Jurkat, Clone E6-1 (cell line): ENCODE measurements around the gene COMP.

Experiments
- DNase-seq: peaks from one replicate; pipeline ENCODE4 v3.0.0-alpha.2; 2011; ENCODE audit warnings: low read depth, low spot score
- H3K4me3 ChIP-seq: 2 replicates; pipeline ENCODE4 v1.5.1; 2011; ENCODE audit warnings: mild to moderate bottlenecking, low read length, control low read depth, moderate library complexity

Gene COMP

DNA sequence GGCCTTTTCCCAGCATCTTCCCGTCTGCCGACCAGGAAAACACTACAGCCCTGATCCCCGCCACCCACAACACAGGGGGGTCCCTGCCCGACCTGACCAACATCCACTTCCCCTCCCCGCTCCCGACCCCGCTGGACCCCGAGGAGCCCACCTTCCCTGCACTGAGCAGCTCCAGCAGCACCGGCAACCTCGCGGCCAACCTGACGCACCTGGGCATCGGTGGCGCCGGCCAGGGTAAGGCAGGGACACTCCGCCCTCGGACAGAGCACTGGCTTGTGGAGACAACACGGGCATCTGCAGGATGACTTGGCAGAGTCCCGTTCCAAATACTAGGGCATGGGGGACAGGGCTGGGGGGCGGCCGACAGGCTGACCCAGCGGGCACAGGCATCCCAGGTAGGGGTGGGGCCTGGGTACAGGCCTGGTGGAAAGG is 31.1 kb downstream of the COMP start:
- H3K4me3 ChIP-seq = no peak overlapping the region
- no peak for DNase-seq

DNA sequence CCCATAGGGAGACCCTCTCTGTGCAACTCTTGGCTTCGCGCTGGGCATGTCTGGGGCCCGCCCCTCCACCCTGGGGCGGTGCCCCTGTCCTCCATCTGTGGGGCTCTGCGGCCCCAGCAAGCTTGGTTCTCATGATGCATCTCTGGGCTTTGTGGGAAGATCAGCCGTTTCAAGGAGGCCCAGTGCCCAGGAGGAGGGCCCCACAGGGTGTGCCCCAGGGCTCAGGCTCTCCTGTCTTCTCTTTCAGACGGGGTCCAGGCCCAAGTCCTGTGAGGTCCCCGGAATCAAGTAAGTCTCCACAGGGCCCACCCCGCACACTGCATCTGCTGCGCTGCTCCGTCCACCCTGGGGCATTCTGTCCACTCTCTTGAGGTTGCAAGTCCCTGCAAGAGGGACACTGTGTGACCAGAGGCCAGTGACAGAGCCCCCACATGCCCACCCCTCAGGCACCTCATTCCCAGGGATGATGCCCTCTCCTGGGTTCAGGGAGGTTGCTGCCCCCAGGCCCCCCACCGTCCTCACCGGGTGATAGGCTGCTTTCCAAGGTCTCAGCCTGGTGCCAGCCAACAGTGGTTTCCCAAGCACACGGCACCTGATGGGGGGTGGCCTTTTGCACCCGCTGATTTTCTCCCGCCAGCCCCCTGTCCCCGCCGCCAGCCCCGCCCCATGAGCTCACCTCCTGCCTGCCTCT is 31.7 kb downstream of the COMP start:
- no peak for DNase-seq

DNA sequence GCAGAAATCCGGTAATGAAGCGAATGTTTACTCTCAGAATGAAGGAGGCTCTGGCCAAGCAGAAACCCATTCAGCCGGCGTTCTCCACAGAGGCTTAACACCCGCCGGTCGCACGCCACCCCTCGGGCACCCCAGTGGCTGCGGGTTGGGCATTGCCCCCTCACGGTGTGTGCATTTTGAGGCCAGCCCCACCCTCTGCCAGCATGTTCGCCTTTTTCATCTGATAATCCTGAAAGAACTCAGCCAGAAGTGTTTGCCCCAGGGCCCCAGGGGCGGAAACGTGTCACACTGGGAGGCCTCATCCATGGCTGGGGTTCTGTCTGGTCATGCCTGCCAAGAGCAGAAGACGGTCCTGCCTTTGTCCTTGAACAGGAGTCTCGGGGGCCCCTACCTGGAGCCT is 34.2 kb downstream of the COMP start:
- no peak overlapping the region for H3K4me3 ChIP-seq
- no peak for DNase-seq

More for the DNA sequence above, 31.7 kb downstream of the COMP start:
- H3K4me3 ChIP-seq = no peak overlapping the region

DNA sequence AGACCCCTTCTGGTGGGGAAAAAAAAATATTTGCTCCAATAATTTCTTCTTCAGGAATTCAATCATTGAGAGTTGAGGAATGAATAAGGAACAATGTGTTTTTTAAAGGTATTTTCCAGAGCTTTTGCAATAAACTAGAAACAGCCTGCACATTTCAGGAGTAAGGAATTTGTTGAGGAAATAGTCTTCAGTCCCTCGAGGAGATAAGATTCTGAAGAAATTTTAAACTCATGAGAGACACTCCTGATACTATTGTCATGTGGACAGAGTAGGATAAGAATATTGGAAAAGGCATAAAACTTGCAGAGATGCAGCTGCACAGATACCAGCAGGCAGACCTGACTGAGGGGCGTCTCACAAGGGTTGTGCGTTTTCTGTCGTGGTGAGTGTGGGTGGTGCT is 36.6 kb downstream of the COMP start:
- H3K4me3 ChIP-seq = no peak overlapping the region
- no peak for DNase-seq

DNA sequence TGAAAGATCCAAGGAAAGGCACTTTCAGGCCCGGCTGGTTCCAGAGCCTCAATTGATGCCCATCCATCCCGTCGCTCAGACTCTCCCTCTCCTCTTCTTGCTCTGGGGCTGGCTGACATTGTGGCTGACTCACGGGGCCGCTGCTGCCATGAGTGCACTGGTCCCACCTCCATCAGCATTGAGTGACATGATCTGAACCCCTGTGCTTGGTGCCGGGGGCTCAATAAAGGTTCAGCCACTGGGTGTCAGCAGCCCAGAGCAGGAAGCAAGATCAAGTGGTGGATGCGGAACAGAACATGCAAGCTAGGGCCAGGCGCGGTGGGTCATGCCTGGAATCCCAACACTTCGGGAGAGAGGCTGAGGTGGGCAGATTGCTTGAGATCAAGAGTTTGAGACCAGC is 39.5 kb downstream of the COMP start:
- no peak overlapping the region for H3K4me3 ChIP-seq

DNA sequence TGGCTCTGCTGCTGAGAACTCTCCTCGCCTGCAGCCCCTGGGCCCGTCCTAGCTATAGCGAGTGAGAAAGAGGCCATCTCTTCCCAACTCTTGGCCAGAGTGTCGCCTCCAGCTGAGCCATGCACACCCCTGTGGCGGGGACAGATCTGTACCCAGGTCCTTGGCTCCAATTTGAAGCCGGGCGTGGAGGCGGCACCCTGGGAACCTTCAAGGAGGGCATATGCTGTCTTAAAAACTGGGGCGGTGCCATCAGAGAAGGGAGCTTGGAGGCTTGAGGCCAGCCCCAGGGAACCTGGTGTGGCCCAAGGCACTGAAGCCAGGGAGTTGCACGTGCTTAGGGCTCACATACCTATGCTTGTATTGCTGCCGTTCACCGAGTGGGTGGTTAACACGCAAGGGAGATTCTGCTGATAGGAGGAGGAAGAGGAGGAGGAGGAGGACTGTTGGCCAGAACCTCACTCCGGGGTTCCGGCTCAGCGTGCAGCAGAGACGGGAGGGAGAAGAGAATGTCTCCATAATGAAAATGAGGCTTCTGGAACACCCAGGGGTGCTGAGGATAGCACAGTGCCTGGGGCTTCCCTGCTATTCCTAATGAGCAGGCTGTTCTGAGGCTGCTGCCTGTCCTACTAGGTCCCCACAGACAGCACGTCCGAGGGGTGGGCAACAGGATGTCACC is 40.7 kb downstream of the COMP start:
- no peak for DNase-seq
- no peak overlapping the region for H3K4me3 ChIP-seq

More for the DNA sequence above, 39.5 kb downstream of the COMP start:
- no peak for DNase-seq

DNA sequence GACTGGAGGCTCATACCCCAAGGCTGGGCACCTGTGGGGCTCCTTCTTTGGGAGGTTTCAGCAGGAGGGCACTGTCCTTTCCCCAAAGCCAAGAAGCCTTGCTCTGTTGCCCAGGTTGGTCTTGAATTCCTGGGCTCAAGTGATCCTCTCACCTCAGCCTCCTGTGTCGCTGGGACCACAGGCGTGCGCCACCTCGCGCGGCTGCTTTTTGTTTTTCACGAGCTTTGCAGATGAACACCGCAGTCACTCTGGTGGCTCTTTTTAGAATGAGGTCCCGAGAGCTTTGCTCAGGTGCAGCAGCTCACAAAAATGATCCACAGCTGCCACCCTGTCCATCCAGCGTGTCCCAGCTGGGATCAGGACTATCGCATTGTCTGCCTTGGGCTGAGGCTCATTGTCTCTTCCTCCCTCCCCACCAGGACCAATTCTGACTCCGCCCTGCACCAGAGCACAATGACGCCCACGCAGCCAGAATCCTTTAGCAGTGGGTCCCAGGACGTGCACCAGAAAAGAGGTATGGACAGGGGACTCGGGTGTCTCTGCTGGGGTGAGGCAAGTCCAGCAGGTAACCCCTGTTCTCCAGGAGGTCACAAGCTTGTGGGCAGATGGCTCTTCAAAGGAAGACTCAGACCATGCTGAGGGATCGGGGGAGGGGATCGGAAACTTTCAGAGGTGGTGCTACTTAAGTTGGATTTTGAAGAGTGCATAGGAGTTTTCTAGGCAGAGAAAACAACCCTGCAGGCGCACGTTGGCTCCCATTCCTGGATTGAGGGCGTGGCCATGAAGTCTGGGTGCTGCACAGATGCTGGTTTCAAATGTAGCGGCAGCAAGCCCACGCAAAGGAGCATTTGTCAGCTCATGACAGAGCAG is 41.5 kb downstream of the COMP start:
- H3K4me3 ChIP-seq = no peak overlapping the region
- DNase-seq = no peak

DNA sequence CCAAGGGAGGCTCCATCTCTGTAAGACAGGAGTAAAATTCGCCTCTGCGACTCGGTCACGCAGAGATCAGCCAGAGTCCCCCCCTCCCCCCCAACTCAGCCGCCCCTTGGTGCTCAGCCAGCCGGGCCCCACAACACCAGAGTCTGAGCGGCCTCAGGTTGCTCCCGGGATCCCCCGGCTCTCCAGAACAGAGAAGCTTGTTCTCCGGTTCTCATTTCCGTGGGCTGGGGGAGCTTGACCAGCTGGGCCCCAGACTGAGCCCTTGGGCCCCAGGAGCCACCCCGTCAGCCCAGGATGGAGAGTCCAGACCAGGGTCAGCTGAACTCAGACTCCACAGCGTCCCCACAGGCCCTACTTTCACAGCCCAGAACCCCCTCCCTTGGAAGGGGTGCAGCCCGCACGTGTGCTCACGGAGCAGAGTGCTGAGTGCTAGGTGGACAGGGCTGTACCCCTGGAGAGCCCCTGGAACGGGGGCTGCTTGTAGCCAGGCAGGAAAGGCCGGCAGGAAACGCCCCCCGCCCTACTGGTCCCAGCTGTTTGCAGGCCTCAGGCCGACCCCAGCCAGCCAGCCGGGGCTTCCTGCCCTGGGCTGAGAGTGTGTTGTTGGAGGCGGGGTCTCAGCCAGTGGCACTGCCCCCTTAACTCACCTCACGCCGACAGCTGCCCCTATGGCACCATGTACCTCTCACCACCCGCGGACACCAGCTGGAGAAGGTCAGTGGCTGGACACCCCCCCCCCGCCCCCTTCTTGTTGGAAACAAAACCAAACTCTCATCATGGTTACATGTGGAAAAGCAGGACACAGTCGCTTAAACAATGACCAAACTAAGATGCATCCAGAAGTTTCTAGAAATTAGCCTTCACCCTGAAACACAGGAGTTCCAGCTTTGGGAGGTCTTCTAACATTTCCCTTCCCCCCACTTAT is 44.4 kb downstream of the COMP start:
- H3K4me3 ChIP-seq = no peak overlapping the region
- no peak for DNase-seq

DNA sequence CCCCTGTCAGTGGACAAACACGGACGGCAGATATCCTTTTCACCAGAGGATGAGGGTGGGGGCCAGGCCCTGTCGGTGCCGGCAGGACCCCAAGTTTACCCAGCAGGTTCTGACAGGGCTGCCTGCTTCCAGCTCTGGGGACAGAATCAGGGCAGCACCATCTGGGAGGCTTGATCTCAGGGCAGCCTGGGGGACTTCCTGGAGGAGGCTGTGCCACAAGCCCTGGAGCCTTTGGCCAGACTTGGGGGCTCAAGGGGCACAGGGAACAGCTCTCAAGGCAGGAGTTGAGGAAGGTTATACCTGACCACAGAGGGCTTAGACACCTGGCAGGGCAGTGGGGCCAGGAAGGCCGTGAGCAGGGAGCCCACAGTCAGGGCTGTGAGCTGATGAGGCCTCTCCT is 45.2 kb downstream of the COMP start:
- no peak overlapping the region for H3K4me3 ChIP-seq
- DNase-seq = no peak

DNA sequence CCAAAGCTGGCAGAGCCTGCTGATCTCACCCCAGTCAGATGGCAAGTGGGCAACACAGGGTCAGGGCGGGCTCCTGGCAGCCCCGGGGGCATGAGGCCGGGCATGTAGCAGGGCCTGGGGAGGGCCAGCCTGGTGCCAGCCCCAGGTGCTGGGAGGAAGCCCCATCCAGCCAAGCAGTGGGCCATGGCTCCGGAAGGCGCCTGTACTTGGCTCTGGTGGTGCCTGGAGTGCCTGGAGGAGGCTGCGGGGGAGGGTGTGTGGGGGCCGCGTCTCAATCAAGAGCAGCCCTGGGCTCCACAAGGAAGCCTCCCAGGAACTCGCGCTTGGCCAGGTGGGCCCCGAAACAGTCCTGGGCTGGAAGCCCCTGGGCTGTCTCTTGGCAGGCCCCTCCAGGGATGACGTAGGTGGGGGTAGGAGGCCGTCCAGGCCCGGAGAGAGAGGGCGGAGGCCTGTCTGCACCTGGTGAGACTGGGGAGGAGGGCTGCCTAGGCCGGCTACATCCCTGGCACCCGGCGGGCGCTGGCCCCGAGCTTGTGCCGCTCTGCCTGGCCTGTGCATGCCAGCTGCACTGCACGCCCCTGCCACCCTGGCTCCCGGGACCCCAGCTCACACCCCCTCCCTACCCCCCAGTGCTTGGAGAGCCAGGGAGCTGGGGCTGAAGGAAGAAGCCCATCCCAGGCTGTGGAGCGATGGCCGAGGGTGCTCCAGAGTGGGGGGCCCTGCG is 45.9 kb downstream of the COMP start:
- no peak overlapping the region for H3K4me3 ChIP-seq
- DNase-seq = no peak

DNA sequence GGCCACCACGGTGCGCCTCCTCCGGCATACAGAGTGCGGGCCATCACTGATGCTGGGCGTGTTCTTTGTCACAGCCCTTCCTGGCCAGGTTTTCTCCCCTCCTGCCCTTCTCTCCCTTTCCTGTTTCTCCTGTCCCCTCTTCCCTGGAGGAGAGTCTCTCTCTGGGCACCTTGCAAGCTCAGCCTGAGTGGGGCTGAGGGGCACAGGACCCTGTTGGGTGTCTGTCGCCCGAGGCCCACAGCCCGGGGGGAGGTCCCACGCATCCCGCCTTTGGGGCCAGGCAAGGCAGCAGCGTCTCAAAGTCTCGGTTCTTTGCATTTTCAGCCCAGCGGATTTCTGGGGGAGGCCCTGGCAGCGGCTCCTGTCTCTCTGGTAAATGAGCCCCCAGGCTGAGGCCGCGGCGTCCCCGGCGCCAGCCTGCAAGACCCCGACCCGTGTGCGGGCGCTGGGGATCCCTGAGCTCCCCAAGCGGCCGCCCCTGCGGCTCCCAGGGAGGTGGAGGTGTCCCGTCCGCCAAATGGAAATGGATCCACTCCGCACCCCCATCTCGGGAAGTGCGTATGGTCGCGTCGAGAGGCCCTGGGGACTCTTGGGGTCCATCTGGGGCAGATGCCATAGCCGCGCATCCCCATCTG is 47.2 kb downstream of the COMP start:
- no peak overlapping the region for H3K4me3 ChIP-seq
- no peak for DNase-seq

DNA sequence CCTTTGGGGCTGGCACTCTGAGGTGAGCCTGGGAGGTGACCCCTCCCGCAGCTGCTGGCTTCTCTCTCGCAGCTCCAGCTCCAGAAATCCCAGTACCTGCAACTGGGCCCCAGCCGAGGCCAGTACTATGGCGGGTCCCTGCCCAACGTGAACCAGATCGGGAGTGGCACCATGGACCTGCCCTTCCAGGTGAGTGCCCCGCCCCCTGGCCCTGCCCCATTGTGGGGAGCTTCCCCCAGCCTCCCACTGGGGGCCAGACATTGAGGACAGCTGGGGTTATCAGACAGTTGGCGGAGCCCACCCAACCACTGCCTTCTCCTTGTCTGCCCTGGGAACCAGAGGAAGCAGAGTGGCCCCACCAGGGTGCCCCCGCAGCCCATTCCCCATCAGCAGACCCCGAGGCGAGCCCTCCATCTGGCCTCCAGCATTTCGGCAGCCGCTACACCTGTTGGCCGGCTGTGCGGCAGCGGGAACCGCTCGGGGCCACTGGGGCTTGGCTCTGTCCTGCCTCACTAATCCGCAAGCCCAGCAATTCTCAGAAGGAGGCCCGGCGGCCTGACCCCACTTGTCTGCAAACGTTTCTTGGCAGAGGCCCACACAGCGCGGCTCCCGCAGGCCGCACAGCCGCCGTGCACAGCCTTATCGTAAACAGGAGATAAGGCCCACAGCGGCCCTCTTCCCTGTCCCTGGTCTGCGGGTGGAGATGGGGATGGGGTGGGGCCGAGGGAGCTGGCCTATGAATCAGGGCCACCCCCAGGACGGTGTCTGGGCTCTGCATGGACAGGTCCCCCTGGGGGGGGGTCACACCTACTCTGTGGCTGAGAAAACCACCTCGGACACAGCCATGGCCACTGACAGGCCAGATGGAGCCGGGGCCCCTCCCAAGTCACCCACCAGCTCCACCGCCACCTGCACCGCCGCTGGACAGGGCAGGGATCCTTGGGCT is 48.0 kb downstream of the COMP start:
- DNase-seq = no peak
- no peak overlapping the region for H3K4me3 ChIP-seq

DNA sequence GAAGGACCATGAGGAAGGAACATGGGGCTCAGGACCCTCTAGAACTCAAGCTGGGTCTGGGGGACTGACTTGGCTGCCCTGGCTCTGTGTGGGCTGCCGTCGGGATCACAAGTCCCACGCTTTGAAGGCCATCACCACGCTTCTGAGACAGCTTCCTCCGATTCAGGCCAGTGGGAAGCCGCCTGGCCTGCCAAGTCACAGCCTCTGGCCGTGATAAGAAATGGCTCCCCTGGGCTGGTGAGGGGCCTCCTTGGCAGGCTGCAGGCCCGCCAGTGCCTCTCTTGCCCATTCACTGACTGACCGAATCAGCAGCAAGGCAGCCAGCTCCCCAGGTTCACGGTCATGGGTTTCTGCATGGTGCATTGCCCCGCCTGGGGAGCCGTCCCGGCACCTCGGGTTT is 48.8 kb downstream of the COMP start:
- H3K4me3 ChIP-seq = no peak overlapping the region
- no peak for DNase-seq

DNA sequence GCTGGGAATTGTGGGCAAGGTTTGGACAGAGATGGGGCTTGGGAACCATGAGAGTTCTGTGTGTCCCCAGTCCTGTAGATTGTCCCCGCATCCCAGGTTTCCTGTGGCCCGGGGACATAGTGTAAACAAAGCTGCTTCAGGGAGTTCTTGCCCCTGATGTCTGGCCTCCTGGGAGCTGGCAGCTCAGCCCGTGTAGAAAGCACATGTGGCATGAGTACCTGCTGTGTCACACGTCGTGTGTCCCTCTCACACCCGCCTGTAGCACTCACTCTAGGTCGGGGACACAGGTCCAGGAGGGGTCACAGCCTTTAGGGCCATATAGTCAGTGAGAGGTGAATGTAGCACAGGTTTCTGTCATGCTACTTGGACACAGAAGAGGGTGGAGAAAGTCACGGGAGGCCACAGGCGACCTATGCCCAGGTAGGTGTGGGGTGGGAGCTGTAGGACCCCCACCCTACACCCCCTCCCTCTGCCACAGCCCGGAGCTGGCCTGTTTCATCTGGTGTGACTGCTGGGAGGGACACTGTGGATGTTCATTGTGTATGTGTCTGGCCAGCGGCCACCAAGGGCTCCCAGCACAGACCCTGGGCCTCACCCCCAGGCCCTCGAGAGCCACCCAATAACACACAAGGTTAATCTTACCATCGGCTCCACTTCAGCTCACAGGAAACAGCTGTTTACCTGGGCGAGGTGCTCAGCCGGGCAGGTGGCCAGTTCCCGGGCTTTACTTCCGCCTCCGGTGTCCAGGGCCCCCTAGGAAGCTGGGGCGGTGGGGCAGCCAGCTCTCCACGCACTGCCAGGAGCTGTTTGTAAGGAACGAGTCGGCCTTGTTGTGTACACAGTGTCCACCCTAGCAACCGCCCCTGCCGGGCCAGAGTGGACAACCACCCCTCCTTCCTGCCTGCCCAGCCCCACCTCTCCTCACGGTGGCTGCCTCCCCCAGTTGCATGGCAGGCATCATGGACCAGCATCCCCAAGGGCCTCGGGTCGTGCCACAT is 49.7 kb downstream of the COMP start:
- DNase-seq = no peak
- H3K4me3 ChIP-seq = no peak overlapping the region

DNA sequence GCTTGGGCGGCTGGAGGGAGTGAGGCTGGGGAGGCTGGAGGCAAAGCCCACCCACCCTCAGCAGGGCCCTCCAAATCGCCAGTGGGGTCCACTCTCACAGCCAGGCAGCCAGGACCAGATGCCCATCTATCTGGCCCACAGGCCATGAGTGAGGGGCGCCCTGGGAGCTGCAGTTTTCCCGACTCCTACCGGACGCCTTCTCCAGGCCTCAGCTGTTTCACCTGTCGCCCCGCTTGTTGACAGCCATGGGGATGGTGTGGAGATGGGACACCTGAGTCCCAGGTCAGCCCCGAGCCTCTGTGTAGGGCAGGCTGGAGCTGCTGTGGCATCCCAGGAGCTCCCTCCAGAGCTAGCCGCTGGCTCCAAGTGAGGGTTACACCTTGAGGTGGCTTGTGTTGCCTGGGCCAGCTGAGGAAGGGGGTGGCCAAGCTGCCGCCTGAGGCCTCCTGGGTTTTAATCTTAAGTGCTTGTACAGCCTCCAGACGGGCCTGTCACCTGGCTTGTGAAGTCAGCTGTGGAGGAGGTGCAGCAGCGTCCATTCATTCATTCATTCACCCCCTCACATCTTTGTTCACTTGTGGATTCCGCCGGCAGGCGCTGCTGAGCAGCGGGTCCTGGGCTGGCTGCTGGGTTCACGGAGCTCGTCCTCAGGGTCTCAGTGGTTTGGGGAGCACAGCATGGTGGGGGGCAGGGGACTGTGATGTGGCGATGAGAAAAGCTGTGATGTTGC is 52.0 kb downstream of the COMP start:
- H3K4me3 ChIP-seq = no peak overlapping the region
- no peak for DNase-seq
